Suprapubic skin (tissue), 4 donors: Measurements from ENCODE around the gene PHGDH. TPM values are rescaled to one million over a fixed set of nuclear protein-coding genes. Genes with fewer than 3 reads are reported as not detected.
"Not testable (repeated sequence)": the region's sequence is repeated elsewhere in the genome, so short reads cannot be mapped to it uniquely, and the experiment has no call there.

ENCODE experiments used
- DNase-seq, 2 donors: peaks; one replicate each; pipeline ENCODE4 v3.0.0-alpha.2; 2019; ENCODE audit warnings: low spot score in 2 of 2
- H3K27ac ChIP-seq: fragments of 200-600 bp; sonication (generic); one replicate; pipeline ENCODE4 v1.5.1; 2019
- H3K27me3 ChIP-seq: fragments of 200-600 bp; sonication (generic); one replicate; pipeline ENCODE4 v1.5.1; 2019
- H3K36me3 ChIP-seq: fragments of 200-600 bp; sonication (generic); one replicate; pipeline ENCODE4 v1.5.1; 2019
- H3K4me1 ChIP-seq: fragments of 200-600 bp; sonication (generic); one replicate; pipeline ENCODE4 v1.5.1; 2019
- H3K4me3 ChIP-seq: fragments of 200-600 bp; sonication (generic); one replicate; pipeline ENCODE4 v1.5.1; 2019; ENCODE audit warnings: mild to moderate bottlenecking
- H3K9me3 ChIP-seq: fragments of 200-600 bp; sonication (generic); one replicate; pipeline ENCODE4 v1.5.1; 2019
- EP300 ChIP-seq: sonication (generic); formaldehyde crosslinking; IDR thresholded peaks from one replicate; pipeline ENCODE4 v1.6.1; 2017; ENCODE audit warnings: antibody characterized with exemption
- POLR2A ChIP-seq, 2 donors: fragments of 450-650 bp; IDR thresholded peaks; one replicate each; pipeline ENCODE4 v1.6.1; 2017; ENCODE audit warnings: antibody characterized with exemption in 2 of 2, mild to moderate bottlenecking in 2 of 2, moderate library complexity in 2 of 2
- POLR2AphosphoS5 ChIP-seq, 3 donors: sonication (generic); formaldehyde crosslinking; IDR thresholded peaks; one replicate each; pipeline ENCODE4 v1.6.1; 2017; ENCODE audit warnings: antibody characterized with exemption in 3 of 3
- WGBS: methylation state at CpG from one replicate; pipeline ENCODE4 v1.1.5; 2018; 5-methylcytosine and 5-hydroxymethylcytosine counted together
- total RNA-seq, 4 donors: library from RNA; depleted of rRNA; stranded (reverse); fragments of >200 nt; gene quantifications; one replicate each; pipeline ENCODE4 v1.1.0, GENCODE V29; 2016
- TF ChIP-seq, protein P1 (sequence below), 2 donors: fragments of 200-600 bp in 1 of 2; fragments of 450-650 bp in 1 of 2; sonication (generic) in 1 of 2; IDR thresholded peaks; one replicate each; pipeline ENCODE4 v1.5.1; 2016 to 2019; ENCODE audit warnings: antibody characterized with exemption in 2 of 2, mild to moderate bottlenecking in 1 of 2, moderate library complexity in 1 of 2

Gene PHGDH
- total RNA-seq, 4 donors from 2014 or later: 81.3 to 130 (median 100.0) TPM

DNA sequence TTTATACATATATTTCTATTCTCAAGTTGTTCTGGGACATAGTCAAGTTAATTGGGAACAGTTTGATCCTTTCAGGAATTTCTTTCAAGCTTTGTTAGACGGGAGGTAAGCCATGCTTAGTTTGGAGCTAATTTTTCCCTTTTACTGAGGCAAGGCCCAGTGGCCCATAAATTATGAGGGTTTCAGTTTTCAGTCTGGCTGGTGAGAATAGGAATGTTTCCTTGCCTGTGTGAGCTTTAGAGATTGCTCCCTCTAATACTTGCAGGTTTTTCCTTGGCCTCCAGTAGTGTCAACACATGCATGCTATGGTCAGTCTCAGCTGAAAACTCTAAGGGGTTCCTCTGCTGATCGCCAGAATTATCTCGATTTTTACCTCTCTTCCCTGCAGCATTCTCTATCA, 14.1 kb upstream of the PHGDH start:
- WGBS: 64% methylated on average over 3 of the region's 3 CpGs
- DNase-seq: no peak
- Histone ChIP-seq H3K4me3 (no peak overlapping the region), H3K9me3 (no peaks in the 10 kb centered on the region), H3K27ac (no peak overlapping the region), H3K27me3 (no peaks in the 10 kb centered on the region), H3K36me3 (no peaks in the 10 kb centered on the region), H3K4me1 (no peaks in the 10 kb centered on the region)
- TF ChIP-seq POLR2AphosphoS5 (IDR thresholded peaks at IDR 0.05) (no peak), EP300 (no peak), POLR2A (IDR thresholded peaks at IDR 0.05) (no peak)
- TF ChIP-seq, protein P1, sequence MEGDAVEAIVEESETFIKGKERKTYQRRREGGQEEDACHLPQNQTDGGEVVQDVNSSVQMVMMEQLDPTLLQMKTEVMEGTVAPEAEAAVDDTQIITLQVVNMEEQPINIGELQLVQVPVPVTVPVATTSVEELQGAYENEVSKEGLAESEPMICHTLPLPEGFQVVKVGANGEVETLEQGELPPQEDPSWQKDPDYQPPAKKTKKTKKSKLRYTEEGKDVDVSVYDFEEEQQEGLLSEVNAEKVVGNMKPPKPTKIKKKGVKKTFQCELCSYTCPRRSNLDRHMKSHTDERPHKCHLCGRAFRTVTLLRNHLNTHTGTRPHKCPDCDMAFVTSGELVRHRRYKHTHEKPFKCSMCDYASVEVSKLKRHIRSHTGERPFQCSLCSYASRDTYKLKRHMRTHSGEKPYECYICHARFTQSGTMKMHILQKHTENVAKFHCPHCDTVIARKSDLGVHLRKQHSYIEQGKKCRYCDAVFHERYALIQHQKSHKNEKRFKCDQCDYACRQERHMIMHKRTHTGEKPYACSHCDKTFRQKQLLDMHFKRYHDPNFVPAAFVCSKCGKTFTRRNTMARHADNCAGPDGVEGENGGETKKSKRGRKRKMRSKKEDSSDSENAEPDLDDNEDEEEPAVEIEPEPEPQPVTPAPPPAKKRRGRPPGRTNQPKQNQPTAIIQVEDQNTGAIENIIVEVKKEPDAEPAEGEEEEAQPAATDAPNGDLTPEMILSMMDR (IDR thresholded peaks at IDR 0.05): no peak

- Histone ChIP-seq H3K27me3 (no peaks in the 10 kb centered on the region), H3K9me3 (no peaks in the 10 kb centered on the region), H3K36me3 (no peaks in the 10 kb centered on the region), H3K4me1 (no peaks in the 10 kb centered on the region), H3K27ac (no peak overlapping the region), H3K4me3 (no peak overlapping the region)
- TF ChIP-seq POLR2AphosphoS5 (IDR thresholded peaks at IDR 0.05) (no peak), EP300 (no peak), POLR2A (IDR thresholded peaks at IDR 0.05) (no peak)
- TF ChIP-seq, protein P1 (IDR thresholded peaks at IDR 0.05): no peak
- WGBS: 39% methylated on average over 2 of the region's 2 CpGs
- DNase-seq: no peak
Measured at GRCh38 chr1:119700326-119700725, 11.4 kb upstream of the PHGDH start.

- Histone ChIP-seq H3K27me3 (no peaks in the 10 kb centered on the region), H3K36me3 (no peaks in the 10 kb centered on the region)
- TF ChIP-seq, protein P1 (IDR thresholded peaks at IDR 0.05): no peak
- TF ChIP-seq POLR2A (IDR thresholded peaks at IDR 0.05): no peak
- no peak for TF ChIP-seq EP300
- no peak for TF ChIP-seq POLR2AphosphoS5 (IDR thresholded peaks at IDR 0.05)
Measured at GRCh38 chr1:119701659-119702058, 10.1 kb upstream of the PHGDH start.

DNA sequence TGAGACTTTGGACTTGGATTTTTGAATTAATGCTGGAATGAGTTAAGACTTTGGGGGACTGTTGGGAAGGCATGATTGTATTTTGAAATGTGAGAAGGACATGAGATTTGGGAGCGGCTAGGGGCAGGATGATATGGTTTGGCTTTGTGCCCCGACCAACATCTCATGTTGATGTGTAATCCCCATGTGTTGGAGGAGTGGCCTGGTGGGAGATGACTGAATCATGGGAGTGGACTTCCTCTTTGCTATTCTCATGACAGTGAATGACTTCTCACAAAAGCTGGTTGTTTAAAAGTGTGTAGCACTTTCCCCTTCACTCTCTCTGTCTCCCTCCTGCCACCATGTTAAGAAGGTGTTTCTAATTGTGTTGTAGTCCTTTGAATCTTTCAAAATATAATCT, 9.3 kb upstream of the PHGDH start:
- H3K4me3 ChIP-seq: no peak overlapping the region
- no peaks in the 10 kb centered on the region for H3K4me1 ChIP-seq
- H3K9me3 ChIP-seq: no peaks in the 10 kb centered on the region
- no peaks in the 10 kb centered on the region for H3K27me3 ChIP-seq
- no peak for DNase-seq
- H3K36me3 ChIP-seq: no peaks in the 10 kb centered on the region
- no peak overlapping the region for H3K27ac ChIP-seq
- no peak for TF ChIP-seq EP300
- TF ChIP-seq, protein P1 (IDR thresholded peaks at IDR 0.05): no peak
- no peak for TF ChIP-seq POLR2AphosphoS5 (IDR thresholded peaks at IDR 0.05)
- WGBS: 56% methylated on average over 2 of the region's 2 CpGs

More at GRCh38 chr1:119701659-119702058, 10.1 kb upstream of the PHGDH start:
- H3K27ac ChIP-seq: no peak overlapping the region
- DNase-seq: no peak
- no peaks in the 10 kb centered on the region for H3K4me1 ChIP-seq
- no peaks in the 10 kb centered on the region for H3K9me3 ChIP-seq
- H3K4me3 ChIP-seq: no peak overlapping the region

DNA sequence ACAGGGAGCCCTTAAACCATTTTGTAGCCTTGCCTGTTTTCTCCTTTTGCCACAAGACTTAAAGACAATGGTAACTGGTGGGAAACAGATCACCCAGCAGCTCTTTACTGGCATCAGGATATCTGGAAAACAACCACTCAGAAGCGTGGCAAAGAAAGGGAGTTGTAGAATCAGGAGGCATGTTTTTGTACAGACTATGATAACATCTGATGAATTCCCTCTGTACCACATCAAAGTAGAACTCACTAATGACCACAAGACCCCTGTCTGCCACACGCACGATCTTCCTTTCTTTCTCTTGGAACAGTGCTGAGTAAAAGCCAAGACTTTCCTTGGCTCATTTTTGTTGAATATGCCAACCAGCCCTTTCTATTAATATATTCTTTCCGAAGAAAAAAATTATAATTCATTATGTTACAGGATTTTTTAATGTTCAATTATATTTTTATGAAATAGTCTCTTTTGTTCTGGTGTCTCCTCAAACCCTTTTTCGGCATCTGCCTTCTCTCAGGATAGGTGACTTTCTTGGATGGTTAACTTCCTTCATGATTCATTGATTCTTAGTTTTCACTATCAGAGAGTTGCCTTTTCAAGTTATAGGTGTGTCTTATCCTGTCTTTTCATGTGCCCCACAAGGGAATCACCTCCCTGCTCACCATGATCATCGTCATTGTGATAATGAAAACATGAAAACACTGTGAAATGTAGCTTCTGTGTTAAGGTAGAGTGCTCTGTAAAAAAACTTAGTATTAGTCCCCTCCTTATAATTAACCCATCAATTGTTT, 7.9 kb upstream of the PHGDH start:
- Histone ChIP-seq H3K9me3 (no peaks in the 10 kb centered on the region), H3K4me1 (no peaks in the 10 kb centered on the region), H3K36me3 (no peaks in the 10 kb centered on the region), H3K4me3 (no peak overlapping the region), H3K27ac (no peak overlapping the region), H3K27me3 (no peaks in the 10 kb centered on the region)
- DNase-seq: no peak
- TF ChIP-seq, protein P1 (IDR thresholded peaks at IDR 0.05): no peak
- TF ChIP-seq POLR2AphosphoS5 (IDR thresholded peaks at IDR 0.05) (no peak), POLR2A (IDR thresholded peaks at IDR 0.05) (no peak), EP300 (no peak)
- WGBS: 58% methylated on average over 6 of the region's 6 CpGs

DNA sequence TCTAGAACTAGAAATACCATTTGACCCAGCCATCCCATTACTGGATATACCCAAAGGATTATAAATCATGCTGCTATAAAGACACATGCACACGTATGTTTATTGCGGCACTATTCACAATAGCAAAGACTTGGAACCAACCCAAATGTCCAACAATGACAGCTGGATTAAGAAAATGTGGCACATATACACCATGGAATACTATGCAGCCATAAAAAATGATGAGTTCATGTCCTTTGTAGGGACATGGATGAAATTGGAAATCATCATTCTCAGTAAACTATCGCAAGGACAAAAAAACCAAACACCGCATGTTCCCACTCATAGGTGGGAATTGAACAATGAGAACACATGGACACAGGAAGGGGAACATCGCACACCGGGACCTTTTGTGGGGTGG, 5.1 kb upstream of the PHGDH start:
- DNase-seq, H3K27ac ChIP-seq, H3K9me3 ChIP-seq, H3K27me3 ChIP-seq, H3K4me3 ChIP-seq, H3K4me1 ChIP-seq, H3K36me3 ChIP-seq: not testable (repeated sequence)
- WGBS: 94% methylated on average over 6 of the region's 6 CpGs

- WGBS: 14% methylated on average over 8 of the region's 10 CpGs
Measured at GRCh38 chr1:119711356-119711803, 354 bp upstream of the PHGDH start.

More at GRCh38 chr1:119711356-119711803, 354 bp upstream of the PHGDH start:
- H3K4me1 ChIP-seq: peaks cover 48% of the 10 kb centered on the region
- peak overlapping the region; percentile 58 for H3K4me3 ChIP-seq
- not testable (repeated sequence) for H3K27ac ChIP-seq, H3K36me3 ChIP-seq, H3K27me3 ChIP-seq, DNase-seq, H3K9me3 ChIP-seq
